Gastroesophageal sphincter (tissue), 3 donors: ENCODE results near the gene SNX6.

ENCODE experiments used
- POLR2A ChIP-seq, 2 donors: fragments of 450-650 bp; IDR thresholded peaks; one replicate each; pipeline ENCODE4 v1.6.1; 2017; ENCODE audit warnings: antibody characterized with exemption in 2 of 2, mild to moderate bottlenecking in 2 of 2, moderate library complexity in 1 of 2
- TF ChIP-seq, protein P1 (sequence below), 4 experiments: fragments of 200-600 bp in 2 of 4; fragments of 450-650 bp in 2 of 4; sonication (generic) in 1 of 4; IDR thresholded peaks; one replicate each; pipeline ENCODE4 v1.5.1; 2017 to 2019; ENCODE audit warnings: antibody characterized with exemption in 4 of 4, mild to moderate bottlenecking in 2 of 4, moderate library complexity in 2 of 4

GRCh38 chr14:34623506-34623905, 6.4 kb downstream of the SNX6 start:
- TF ChIP-seq, protein P1, sequence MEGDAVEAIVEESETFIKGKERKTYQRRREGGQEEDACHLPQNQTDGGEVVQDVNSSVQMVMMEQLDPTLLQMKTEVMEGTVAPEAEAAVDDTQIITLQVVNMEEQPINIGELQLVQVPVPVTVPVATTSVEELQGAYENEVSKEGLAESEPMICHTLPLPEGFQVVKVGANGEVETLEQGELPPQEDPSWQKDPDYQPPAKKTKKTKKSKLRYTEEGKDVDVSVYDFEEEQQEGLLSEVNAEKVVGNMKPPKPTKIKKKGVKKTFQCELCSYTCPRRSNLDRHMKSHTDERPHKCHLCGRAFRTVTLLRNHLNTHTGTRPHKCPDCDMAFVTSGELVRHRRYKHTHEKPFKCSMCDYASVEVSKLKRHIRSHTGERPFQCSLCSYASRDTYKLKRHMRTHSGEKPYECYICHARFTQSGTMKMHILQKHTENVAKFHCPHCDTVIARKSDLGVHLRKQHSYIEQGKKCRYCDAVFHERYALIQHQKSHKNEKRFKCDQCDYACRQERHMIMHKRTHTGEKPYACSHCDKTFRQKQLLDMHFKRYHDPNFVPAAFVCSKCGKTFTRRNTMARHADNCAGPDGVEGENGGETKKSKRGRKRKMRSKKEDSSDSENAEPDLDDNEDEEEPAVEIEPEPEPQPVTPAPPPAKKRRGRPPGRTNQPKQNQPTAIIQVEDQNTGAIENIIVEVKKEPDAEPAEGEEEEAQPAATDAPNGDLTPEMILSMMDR (IDR thresholded peaks at IDR 0.05), result no peak
- no peak for TF ChIP-seq POLR2A (IDR thresholded peaks at IDR 0.05)
